NCI-H1048 (cell line): ENCODE results near the gene EML5.

Experiments
- DNase-seq: peaks from one replicate; lab custom pipeline; 2025; lab: John Stamatoyannopoulos, UW

The EML5 gene

DNA sequence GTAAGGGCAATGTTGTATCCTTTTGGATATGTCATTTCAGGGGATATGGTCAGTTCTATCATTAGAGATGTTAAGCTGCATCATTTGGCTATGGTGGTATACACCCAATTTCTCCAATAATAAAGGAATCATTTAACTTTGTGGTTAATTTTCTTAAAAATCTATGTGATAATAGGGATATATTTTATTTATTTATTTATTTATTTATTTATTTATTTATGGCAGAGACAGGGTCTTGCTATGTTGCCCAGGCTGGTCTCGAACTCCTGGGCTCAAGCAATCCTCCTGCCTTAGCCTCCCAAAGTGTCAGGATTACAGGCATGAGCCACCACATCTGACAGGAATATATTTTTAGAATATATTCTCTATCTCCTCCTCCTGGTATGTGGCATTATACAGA, 85.7 kb downstream of the EML5 start:
- DNase-seq: no peak

GRCh38 chr14:88706425-88706824, 86.3 kb downstream of the EML5 start:
- no peak for DNase-seq

DNA sequence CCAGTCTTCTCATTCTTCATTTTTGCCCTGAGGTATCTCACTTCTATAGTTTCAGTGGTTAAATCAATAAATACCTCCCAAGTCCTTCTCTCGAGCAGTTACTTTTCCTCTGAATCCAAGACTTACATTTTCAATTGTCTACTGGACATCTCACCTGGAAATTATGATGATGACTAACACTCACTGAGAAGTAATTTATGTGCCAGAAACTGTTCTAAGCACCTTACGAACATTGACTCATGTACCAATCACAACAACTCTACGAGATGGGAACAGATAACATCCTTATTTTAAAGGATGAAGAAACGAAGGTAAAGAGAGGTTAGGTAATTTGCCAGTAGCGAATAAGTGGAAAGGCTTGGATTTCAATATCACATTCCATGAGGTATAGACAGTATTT, 94.1 kb downstream of the EML5 start:
- DNase-seq: no peak

- no peak for DNase-seq
Observed at GRCh38 chr14:88695870-88696269, 96.9 kb downstream of the EML5 start.

GRCh38 chr14:88688386-88688785, 104.4 kb downstream of the EML5 start:
- DNase-seq: no peak

- no peak for DNase-seq
Observed at GRCh38 chr14:88683119-88683518, 109.6 kb downstream of the EML5 start.

- DNase-seq: no peak
Observed at GRCh38 chr14:88682495-88683114, 110.1 kb downstream of the EML5 start.

- DNase-seq: no peak
Observed at GRCh38 chr14:88681755-88682494, 110.8 kb downstream of the EML5 start.

GRCh38 chr14:88669346-88669745, 123.4 kb downstream of the EML5 start:
- DNase-seq: no peak

DNA sequence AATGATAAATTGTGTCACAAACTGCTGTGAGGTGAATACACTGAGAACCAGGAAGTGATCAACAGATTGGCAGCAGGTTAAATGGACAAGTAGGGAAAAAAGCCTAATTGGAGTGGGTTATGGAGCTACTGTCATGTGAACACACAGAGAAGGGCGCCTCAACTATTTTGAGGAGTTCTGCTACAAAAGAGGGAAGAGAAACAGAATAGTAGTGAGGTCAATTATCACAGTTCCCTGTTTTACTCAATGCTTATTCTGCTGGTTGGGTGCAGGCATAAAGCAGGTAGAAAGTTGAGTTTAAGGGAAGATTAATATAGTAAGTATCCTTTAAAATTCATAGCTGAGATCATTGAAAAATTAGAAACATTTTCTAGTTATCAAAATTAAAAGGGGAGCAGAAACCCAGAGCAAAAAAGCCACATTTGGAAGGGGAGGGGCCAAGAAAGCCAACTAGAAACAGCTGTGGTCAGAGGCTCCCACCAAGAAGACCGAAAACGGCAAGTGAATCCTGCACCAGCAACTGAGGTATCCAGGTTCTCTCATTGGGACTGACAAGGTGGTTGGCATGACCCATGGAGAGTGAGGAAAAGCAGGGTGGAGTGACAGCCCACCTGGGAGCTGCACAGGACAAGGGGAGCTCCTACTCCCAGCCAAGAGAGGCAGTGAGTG, 124.2 kb downstream of the EML5 start:
- DNase-seq: no peak

DNA sequence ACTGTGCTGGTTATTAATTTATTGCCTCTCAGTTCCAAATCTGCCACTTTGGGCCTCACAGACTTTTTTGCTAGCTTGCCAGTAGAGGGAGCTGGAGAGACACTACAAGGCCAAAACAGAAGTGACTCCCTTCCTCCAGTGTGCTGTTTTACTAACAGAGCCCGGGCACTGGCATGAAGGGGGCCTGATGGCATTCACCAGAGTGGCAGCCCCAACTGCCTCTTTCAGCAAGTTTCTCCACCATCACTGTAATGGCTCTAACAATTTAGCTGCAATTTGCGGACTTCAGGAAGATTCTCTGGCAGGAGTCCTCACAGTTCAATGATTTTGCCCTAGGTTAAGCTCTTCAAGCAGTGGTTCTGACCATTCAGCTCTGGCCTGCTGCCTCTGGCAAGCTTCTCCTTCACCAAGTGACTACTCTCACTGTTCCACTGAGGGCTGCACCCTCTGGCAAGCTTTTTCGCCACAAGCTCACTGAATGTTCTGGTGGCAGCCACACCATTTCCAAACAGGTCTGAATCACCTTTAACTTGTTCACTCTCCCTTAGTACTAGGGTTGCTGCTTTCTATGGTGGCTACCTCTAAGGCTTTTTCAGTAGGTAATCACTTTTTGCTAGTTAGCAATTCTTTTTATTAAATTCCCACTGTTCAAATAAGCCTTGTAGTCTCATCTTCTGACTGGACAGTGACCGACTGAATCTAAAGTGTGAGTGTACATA, 125.0 kb downstream of the EML5 start:
- DNase-seq: no peak

DNA sequence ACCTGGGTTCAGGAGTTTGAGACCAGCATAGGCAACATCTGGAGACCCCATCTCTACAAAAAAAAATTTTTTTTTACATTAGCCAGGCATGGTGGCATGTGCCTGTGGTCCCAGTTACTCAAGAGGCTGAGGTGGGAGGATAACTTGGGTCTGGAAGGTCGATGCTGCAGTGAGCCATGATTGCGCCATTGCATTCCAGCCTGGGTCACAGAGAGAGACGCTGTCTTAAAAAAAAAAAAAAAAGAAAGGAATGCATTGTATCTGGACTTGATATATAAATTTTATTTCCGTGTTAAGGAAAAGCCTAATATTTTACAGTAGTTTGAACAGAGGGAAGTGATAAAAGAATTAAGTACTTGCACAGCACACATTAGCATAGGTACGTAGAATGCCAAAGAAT, 132.7 kb downstream of the EML5 start:
- DNase-seq: no peak

- no peak for DNase-seq
Observed at GRCh38 chr14:88639221-88639620, 153.5 kb downstream of the EML5 start.

DNA sequence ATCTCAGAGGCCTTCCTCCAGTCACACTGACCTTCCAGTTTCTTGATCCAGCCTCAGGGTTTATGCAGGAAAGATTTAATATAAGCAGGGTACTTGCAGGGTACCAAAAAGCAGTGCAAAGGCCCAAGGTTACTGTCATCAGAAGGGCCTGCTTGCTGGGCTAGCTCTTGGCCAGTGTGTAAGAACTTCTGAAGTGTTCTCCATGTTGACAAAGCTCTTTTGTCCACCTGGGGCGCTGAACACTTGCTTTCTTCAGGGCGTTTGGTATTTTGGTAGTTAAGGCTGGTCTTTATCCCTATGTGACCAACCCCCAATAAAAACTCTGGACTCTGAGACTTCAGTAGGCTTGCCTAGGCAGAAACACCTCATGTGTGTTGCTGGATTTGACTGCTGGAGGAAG, 160.2 kb downstream of the EML5 start:
- no peak for DNase-seq

DNA sequence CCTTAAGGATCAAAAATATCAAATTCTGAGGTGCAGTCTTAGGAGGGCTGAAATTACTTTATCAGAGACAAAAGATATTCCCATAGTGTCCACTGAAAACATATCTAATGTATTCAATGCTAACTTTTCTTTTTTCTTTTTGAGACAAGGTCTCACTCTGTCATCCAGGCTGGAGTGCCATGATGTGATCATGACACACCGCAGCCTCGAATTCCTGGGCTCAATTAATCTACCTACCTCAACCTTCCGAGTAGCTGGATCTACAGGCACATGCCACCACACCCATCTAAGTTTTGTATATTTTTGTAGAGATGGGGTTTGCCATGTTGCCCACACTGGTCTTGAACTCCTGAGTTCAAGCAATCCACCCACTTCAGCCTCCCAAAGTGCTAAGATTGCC, 161.7 kb downstream of the EML5 start:
- DNase-seq: no peak

GRCh38 chr14:88630565-88630964, 162.2 kb downstream of the EML5 start:
- no peak for DNase-seq

GRCh38 chr14:88628462-88628861, 164.3 kb downstream of the EML5 start:
- DNase-seq: no peak

DNA sequence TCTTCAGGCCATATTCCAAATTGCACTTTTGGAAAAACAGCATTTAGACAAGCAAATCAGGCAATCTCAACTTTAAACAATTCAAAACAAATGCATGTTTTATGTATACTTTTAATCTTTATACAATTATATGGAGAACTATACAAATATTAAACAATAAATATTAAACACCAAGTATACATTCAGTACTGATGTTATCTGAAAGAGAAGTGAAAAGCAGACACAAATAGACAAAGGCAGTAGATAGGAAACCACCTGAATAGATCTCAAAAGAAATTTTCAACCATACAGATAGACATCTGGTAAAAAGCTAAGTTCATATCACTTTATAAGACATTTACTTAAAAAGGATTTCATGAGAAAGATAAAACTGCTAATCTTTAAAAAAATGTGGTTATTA, 164.7 kb downstream of the EML5 start:
- DNase-seq: no peak

GRCh38 chr14:88625671-88626070, 167.1 kb downstream of the EML5 start:
- DNase-seq: no peak

- no peak for DNase-seq
Observed at GRCh38 chr14:88621100-88621499, 171.7 kb downstream of the EML5 start.

DNA sequence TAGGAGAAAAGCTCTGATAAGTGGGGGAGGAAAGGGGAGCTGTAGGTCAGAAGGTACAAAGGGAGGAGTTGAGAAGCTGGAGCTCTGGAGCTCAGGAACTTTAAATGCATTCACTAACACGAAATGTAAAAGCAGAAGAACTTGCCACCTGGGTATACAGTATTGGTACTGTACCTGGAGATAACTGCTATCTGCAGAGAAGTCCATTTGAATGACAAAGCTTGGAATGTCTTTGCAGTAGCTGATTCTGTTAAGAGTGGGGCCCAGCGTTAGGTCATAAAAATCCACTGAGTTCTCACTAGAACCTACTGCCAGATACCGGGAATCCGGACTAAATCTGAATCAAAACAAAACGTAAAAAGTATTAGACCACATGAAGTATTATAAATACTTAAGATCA, 174.3 kb downstream of the EML5 start:
- DNase-seq: no peak

- no peak for DNase-seq
Observed at GRCh38 chr14:88617479-88617878, 175.3 kb downstream of the EML5 start.

DNA sequence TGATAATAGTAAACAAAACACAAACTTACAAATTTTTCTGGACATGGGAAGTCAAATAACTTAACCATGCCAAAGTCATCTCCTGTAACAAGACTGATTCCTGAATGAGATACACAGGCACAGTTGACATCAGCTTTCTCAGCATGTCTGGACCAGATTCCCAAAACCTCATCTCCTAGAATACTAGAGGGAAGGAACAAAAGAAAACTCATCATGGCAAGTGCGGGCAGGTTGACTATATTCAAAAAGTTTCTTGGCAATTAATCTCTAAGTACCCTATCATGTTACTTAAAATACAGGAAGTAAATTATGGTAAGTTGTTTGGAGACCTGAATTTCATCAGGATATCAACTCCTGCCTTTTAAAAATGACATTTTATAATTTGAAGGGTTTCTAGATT, 176.1 kb downstream of the EML5 start:
- DNase-seq: no peak
